ENCODE results near the gene DDRGK1.

Gene DDRGK1

GRCh38 chr20:3233131-3233990 is 28.9 kb upstream of the DDRGK1 start:
- no peaks in the 10 kb centered on the region for H3K4me1 ChIP-seq (ENCODE audit: insufficient read depth, low read length)
- H3K36me3 ChIP-seq (ENCODE audit: insufficient read depth, low read length): no peaks in the 10 kb centered on the region
- no peaks in the 10 kb centered on the region for H3K9me3 ChIP-seq (ENCODE audit: low read length)
- H3K27me3 ChIP-seq (ENCODE audit: control insufficient read depth in 1 of 2, insufficient read depth in 2 of 2, low read length in 2 of 2): peaks cover 10 to 31% of the 10 kb centered on the region in 2 donors
- H3K9ac ChIP-seq (ENCODE audit: low read length): no peak overlapping the region
- no peak overlapping the region for H3K4me3 ChIP-seq (ENCODE audit: low read depth in 1 of 2, low read length in 2 of 2)
- no peak overlapping the region for H3K27ac ChIP-seq (ENCODE audit: low read depth, low read length)

DNA sequence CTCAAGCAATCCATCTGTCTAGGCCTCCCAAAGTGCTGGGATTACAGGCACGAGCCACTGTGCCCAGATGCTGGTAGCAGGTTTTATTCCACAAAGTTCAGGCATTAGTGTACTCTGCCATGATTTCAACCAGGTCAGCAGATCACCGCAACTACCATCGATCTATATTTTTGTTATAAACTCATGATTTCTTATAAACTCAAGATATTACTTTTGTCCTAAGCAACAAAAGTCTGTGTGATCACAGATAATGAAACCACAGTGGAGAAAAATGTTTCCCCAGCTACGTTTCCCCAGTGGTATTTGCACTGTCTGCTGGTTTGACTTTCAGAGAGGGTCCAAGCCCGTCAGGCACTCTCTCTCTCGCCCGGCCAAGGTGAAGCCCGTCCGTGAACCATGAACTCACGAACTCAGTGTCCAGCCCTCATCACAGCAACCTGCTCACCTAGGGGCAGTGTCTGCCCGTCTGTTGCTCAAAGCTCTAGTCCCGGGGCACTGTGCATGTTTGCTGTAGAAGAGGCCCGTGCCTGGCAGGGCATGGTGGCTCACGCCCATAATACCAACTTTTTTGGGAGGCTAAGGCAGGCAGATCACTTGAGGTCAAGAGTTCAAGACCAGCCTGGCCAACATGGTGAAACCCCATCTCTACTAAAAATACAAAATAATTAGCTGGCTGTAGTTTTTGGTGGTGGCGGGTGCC is 27.6 kb upstream of the DDRGK1 start:
- Histone ChIP-seq H3K36me3 (ENCODE audit: insufficient read depth, low read length) (no peaks in the 10 kb centered on the region), H3K4me1 (ENCODE audit: insufficient read depth, low read length) (no peaks in the 10 kb centered on the region), H3K27me3 (ENCODE audit: control insufficient read depth in 1 of 2, insufficient read depth in 2 of 2, low read length in 2 of 2) (peaks cover 0 to 20% of the 10 kb centered on the region in 2 donors), H3K9ac (ENCODE audit: low read length) (no peak overlapping the region), H3K4me3 (ENCODE audit: low read depth in 1 of 2, low read length in 2 of 2) (no peak overlapping the region), H3K9me3 (ENCODE audit: low read length) (no peaks in the 10 kb centered on the region), H3K27ac (ENCODE audit: low read depth, low read length) (no peak overlapping the region)

GRCh38 chr20:3231116-3231515 is 26.6 kb upstream of the DDRGK1 start:
- Histone ChIP-seq H3K36me3 (ENCODE audit: insufficient read depth, low read length) (no peaks in the 10 kb centered on the region), H3K9ac (ENCODE audit: low read length) (no peak overlapping the region), H3K9me3 (ENCODE audit: low read length) (no peaks in the 10 kb centered on the region), H3K4me1 (ENCODE audit: insufficient read depth, low read length) (no peaks in the 10 kb centered on the region), H3K27me3 (ENCODE audit: control insufficient read depth in 1 of 2, insufficient read depth in 2 of 2, low read length in 2 of 2) (peaks cover 0 to 15% of the 10 kb centered on the region in 2 donors), H3K27ac (ENCODE audit: low read depth, low read length) (no peak overlapping the region), H3K4me3 (ENCODE audit: low read depth in 1 of 2, low read length in 2 of 2) (no peak overlapping the region)

- Histone ChIP-seq H3K9ac (ENCODE audit: low read length) (no peak overlapping the region), H3K9me3 (ENCODE audit: low read length) (no peaks in the 10 kb centered on the region), H3K36me3 (ENCODE audit: insufficient read depth, low read length) (no peaks in the 10 kb centered on the region)
Measured at GRCh38 chr20:3229798-3230197, 25.3 kb upstream of the DDRGK1 start.

DNA sequence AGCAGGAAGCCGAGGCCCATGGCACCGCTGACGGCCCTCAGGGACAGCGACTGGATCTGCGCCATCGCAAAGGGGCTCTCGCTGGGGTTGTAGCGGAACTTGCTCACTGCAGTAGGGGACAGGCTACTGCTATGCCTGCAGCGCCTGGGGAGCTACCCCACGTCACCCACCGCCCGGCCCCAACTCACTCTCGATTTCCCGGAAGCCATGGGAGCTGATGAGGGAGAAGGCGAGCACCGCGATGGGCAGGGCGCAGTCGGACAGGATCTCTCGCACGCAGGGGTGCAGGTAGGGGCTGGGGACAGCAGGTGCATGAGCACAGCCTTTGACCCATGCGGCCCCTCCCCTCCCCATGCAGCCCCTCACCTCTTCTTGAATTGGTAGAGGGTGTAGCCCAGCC is 24.7 kb upstream of the DDRGK1 start:
- Histone ChIP-seq H3K36me3 (ENCODE audit: insufficient read depth, low read length) (no peaks in the 10 kb centered on the region), H3K4me3 (ENCODE audit: low read depth in 1 of 2, low read length in 2 of 2) (no peak overlapping the region), H3K9ac (ENCODE audit: low read length) (no peak overlapping the region), H3K4me1 (ENCODE audit: insufficient read depth, low read length) (no peaks in the 10 kb centered on the region), H3K9me3 (ENCODE audit: low read length) (no peaks in the 10 kb centered on the region), H3K27me3 (ENCODE audit: control insufficient read depth in 1 of 2, insufficient read depth in 2 of 2, low read length in 2 of 2) (no peaks in the 10 kb centered on the region), H3K27ac (ENCODE audit: low read depth, low read length) (no peak overlapping the region)

More at GRCh38 chr20:3229798-3230197, 25.3 kb upstream of the DDRGK1 start:
- Histone ChIP-seq H3K4me3 (ENCODE audit: low read depth in 1 of 2, low read length in 2 of 2) (no peak overlapping the region), H3K27ac (ENCODE audit: low read depth, low read length) (no peak overlapping the region), H3K4me1 (ENCODE audit: insufficient read depth, low read length) (no peaks in the 10 kb centered on the region), H3K27me3 (ENCODE audit: control insufficient read depth in 1 of 2, insufficient read depth in 2 of 2, low read length in 2 of 2) (peaks cover 0 to 1% of the 10 kb centered on the region in 2 donors)

DNA sequence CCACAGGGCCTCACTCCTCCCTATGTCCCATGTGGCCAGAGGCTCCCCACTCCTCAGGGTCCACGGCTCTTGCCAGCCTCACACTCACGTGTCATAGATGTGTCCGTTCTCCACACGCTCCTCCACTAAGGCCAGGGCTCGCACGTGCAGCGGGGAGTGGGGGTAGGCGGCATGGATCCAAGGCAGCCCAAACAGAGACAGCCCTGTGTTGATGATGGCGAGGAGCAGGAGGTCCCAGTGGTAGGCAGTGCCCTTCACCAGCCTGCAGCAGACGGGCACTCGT is 24.2 kb upstream of the DDRGK1 start:
- no peak overlapping the region for H3K4me3 ChIP-seq (ENCODE audit: low read depth in 1 of 2, low read length in 2 of 2)
- H3K4me1 ChIP-seq (ENCODE audit: insufficient read depth, low read length): no peaks in the 10 kb centered on the region
- H3K36me3 ChIP-seq (ENCODE audit: insufficient read depth, low read length): no peaks in the 10 kb centered on the region
- no peak overlapping the region for H3K27ac ChIP-seq (ENCODE audit: low read depth, low read length)
- H3K27me3 ChIP-seq (ENCODE audit: control insufficient read depth in 1 of 2, insufficient read depth in 2 of 2, low read length in 2 of 2): no peaks in the 10 kb centered on the region
- H3K9me3 ChIP-seq (ENCODE audit: low read length): no peaks in the 10 kb centered on the region
- no peak overlapping the region for H3K9ac ChIP-seq (ENCODE audit: low read length)

GRCh38 chr20:3227936-3228749 is 23.7 kb upstream of the DDRGK1 start:
- Histone ChIP-seq H3K4me3 (ENCODE audit: low read depth in 1 of 2, low read length in 2 of 2) (no peak overlapping the region), H3K27me3 (ENCODE audit: control insufficient read depth in 1 of 2, insufficient read depth in 2 of 2, low read length in 2 of 2) (no peaks in the 10 kb centered on the region), H3K27ac (ENCODE audit: low read depth, low read length) (no peak overlapping the region), H3K36me3 (ENCODE audit: insufficient read depth, low read length) (peaks cover 4% of the 10 kb centered on the region), H3K4me1 (ENCODE audit: insufficient read depth, low read length) (no peaks in the 10 kb centered on the region), H3K9me3 (ENCODE audit: low read length) (no peaks in the 10 kb centered on the region), H3K9ac (ENCODE audit: low read length) (no peak overlapping the region)

DNA sequence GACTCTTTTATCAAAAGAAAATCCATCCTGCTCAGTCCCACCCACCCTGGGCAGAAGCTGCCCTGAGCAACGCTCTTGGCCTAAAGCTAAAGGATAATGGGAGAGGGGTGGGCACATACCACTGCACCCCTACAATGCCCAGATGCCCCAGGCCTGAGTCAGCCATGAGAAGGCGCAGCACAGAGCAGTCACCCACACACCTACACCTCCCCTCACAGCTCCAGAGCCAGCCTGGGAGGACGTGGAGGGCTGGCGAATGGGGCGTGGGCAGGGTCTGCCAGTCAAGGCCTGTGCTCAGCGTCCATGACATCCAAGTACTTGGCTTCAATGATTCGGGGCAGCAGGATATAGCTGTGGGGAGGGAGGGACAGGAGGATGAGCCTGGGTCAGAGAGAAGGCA is 23.0 kb upstream of the DDRGK1 start:
- Histone ChIP-seq H3K4me1 (ENCODE audit: insufficient read depth, low read length) (no peaks in the 10 kb centered on the region), H3K27me3 (ENCODE audit: control insufficient read depth in 1 of 2, insufficient read depth in 2 of 2, low read length in 2 of 2) (no peaks in the 10 kb centered on the region), H3K4me3 (ENCODE audit: low read depth in 1 of 2, low read length in 2 of 2) (no peak overlapping the region), H3K36me3 (ENCODE audit: insufficient read depth, low read length) (peaks cover 8% of the 10 kb centered on the region), H3K9ac (ENCODE audit: low read length) (no peak overlapping the region), H3K27ac (ENCODE audit: low read depth, low read length) (no peak overlapping the region), H3K9me3 (ENCODE audit: low read length) (no peaks in the 10 kb centered on the region)

GRCh38 chr20:3226864-3227263 is 22.4 kb upstream of the DDRGK1 start:
- Histone ChIP-seq H3K4me1 (ENCODE audit: insufficient read depth, low read length) (no peaks in the 10 kb centered on the region), H3K9ac (ENCODE audit: low read length) (no peak overlapping the region), H3K9me3 (ENCODE audit: low read length) (no peaks in the 10 kb centered on the region), H3K36me3 (ENCODE audit: insufficient read depth, low read length) (peaks cover 9% of the 10 kb centered on the region), H3K27ac (ENCODE audit: low read depth, low read length) (no peak overlapping the region), H3K4me3 (ENCODE audit: low read depth in 1 of 2, low read length in 2 of 2) (no peak overlapping the region), H3K27me3 (ENCODE audit: control insufficient read depth in 1 of 2, insufficient read depth in 2 of 2, low read length in 2 of 2) (no peaks in the 10 kb centered on the region)

- Histone ChIP-seq H3K4me1 (ENCODE audit: insufficient read depth, low read length) (no peaks in the 10 kb centered on the region), H3K27me3 (ENCODE audit: control insufficient read depth in 1 of 2, insufficient read depth in 2 of 2, low read length in 2 of 2) (no peaks in the 10 kb centered on the region), H3K27ac (ENCODE audit: low read depth, low read length) (no peak overlapping the region), H3K4me3 (ENCODE audit: low read depth in 1 of 2, low read length in 2 of 2) (no peak overlapping the region), H3K36me3 (ENCODE audit: insufficient read depth, low read length) (peaks cover 16% of the 10 kb centered on the region), H3K9me3 (ENCODE audit: low read length) (no peaks in the 10 kb centered on the region), H3K9ac (ENCODE audit: low read length) (no peak overlapping the region)
Measured at GRCh38 chr20:3226093-3226492, 21.6 kb upstream of the DDRGK1 start.

GRCh38 chr20:3224681-3225421 is 20.4 kb upstream of the DDRGK1 start:
- Histone ChIP-seq H3K4me1 (ENCODE audit: insufficient read depth, low read length) (no peaks in the 10 kb centered on the region), H3K36me3 (ENCODE audit: insufficient read depth, low read length) (peaks cover 16% of the 10 kb centered on the region), H3K9me3 (ENCODE audit: low read length) (no peaks in the 10 kb centered on the region), H3K4me3 (ENCODE audit: low read depth in 1 of 2, low read length in 2 of 2) (no peak overlapping the region), H3K9ac (ENCODE audit: low read length) (no peak overlapping the region), H3K27ac (ENCODE audit: low read depth, low read length) (no peak overlapping the region), H3K27me3 (ENCODE audit: control insufficient read depth in 1 of 2, insufficient read depth in 2 of 2, low read length in 2 of 2) (no peaks in the 10 kb centered on the region)

Data from muscle layer of colon (tissue), 2 donors.